KG1 (cell line): ENCODE measurements around the gene EXO5.
"Not testable (repeated sequence)": the region's sequence is repeated elsewhere in the genome, so short reads cannot be mapped to it uniquely, and the experiment has no call there.

Experiments used
- DNase-seq: peaks from one replicate; lab custom pipeline; 2025; lab: John Stamatoyannopoulos, UW

The EXO5 gene

DNA sequence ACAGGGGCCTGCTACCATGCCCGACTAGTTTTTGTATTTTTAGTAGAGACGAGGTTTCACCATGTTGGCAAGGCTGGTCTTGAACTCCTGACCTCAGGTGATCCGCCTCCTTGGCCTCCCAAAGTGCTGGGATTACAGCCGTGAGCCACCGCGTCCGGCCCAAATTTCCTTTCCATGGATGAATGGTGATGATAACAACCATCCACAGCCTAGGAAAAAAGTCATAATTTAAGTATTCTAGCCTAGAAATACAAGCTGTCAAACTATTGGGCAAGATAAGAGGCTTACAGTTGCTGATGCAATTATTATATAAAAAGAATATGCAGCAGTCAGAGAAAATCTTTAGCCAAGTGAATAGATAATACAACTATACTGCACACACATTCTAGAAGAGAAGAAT is 46.2 kb downstream of the EXO5 start:
- DNase-seq, result not testable (repeated sequence)

DNA sequence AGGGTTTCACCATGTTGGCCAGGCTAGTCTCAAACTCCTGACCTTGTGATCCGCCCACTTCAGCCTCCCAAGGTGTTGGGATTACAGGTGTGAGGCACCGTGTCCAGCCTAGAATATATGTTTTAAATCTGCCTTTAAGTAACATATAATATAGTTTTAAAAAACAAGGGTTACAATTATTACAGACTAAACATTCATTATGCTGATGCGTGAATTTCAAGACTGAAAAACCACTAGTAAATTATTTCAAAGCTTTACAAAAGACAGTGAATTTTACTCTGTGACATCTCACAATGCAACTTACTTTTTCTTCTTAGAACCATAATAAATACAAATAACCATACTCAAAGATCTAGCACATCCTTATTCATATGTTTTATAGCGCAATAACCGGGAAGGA is 47.6 kb downstream of the EXO5 start:
- DNase-seq, result no peak

DNA sequence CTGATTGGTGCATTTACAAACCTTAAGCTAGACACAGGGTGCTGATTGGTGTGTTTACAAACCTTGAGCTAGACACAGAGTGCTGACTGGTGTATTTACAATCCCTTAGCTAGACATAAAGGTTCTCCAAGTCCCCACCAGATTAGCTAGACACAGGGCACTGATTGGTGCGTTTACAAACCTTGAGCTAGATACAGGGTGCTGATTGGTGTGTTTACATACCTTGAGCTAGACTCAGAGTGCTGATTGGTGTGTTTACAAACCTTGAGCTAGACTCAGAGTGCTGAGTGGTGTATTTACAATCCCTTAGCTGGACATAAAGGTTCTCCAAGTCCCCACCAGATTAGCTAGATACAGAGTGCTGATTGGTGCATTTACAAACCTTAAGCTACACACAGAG is 49.7 kb downstream of the EXO5 start:
- not testable (repeated sequence) for DNase-seq

DNA sequence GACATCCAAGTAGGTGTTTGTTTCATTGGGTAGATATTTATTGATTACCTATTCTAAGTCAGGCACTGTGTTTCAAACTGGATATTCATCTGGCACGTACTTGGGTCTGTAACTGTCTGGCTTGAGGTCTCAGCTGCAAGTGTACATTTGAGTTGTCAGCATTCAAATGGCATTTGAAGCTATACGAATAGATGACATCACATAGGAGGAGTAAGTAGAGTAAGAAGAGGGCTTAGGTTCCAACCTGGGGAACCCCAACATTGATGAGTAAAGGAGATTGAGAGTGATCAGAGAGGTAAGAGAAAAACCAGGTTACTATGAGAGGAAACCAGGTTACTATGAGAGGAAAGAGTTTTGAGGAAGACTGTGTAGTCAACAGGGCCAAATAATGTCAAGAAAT is 53.6 kb downstream of the EXO5 start:
- no peak for DNase-seq

DNA sequence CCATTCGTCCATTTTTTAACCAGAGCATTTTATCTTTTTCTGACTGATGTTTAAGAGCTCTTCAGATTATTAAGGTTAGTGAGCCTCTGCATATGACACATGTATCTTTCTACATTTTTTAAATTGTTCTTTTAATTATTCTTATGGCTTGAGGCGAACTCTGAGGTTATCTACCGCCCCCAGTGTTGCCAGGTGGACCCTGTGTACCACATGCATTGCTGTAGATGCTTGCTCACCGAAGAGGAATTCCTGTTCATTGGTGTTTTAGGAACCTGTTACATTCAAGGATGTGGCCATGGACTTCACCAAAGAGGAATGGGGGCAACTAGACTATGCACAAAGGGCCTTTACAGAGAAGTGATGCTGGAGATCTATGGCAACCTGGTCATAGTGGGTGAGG is 54.7 kb downstream of the EXO5 start:
- no peak for DNase-seq

DNA sequence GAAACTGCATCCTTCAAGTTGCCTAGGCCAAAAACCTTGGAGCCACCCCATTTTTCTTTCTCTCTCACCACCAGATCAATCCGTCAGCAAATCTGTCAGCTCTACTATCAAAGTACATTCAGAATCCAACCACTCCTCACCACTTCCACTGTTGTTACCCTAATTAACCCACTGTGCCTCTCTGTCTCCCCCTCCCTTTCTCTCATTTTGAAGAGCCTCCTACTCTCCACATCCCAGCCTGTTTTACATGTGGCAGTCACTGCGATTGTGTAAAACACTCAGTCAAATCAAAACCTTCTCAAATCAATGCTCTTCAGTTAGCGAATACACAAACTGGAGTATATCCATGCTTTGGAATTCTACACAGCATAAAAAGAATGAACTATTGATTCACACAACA is 55.9 kb downstream of the EXO5 start:
- no peak for DNase-seq

DNA sequence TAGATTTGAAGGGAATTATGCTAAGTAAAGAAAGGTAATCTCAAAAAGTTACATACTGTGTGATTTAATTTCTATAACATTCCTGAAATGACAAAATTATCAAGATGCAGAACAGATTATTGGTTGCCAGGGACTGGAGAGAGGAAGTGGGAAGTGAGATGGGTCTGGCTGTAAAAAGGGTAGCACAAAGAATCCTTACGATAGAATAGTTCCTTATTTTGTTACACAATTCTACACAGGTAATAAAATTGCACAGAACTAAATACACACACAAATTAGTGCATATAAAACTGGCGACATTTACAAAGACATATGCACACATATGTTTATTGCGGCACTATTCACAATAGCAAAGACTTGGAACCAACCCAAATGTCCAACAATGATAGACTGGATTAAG is 56.3 kb downstream of the EXO5 start:
- no peak for DNase-seq
